Cardiac muscle cell (in vitro differentiated cells and primary cell): Measurements from ENCODE around the gene SMIM44. TPM values are rescaled to one million over a fixed set of nuclear protein-coding genes. Genes with fewer than 3 reads are reported as not detected.

Experiments
- DNase-seq, 2 donors: peaks; one replicate each; pipeline versions ENCODE4 v3.0.0 to v3.0.0-alpha.2; 2010 to 2017; ENCODE audit warnings: low read depth in 1 of 2, low spot score in 1 of 2
- H3K27ac ChIP-seq: fragments of 200-600 bp; sonication (generic); 2 replicates; pipeline ENCODE4 v1.5.1; 2016
- H3K27me3 ChIP-seq: fragments of 200-600 bp; sonication (generic); 2 replicates; pipeline ENCODE4 v1.6.0; 2016; ENCODE audit warnings: control low read depth
- H3K36me3 ChIP-seq: fragments of 200-600 bp; sonication (generic); 2 replicates; pipeline ENCODE4 v1.5.1; 2016; ENCODE audit warnings: control low read depth
- H3K4me1 ChIP-seq: fragments of 200-600 bp; sonication (generic); 2 replicates; pipeline ENCODE4 v1.8.1; 2017; ENCODE audit warnings: low read depth, mild to moderate bottlenecking, mixed run types
- H3K4me3 ChIP-seq: fragments of 200-600 bp; sonication (generic); 2 replicates; pipeline ENCODE4 v1.5.1; 2016; ENCODE audit warnings: mild to moderate bottlenecking
- H3K9me3 ChIP-seq: fragments of 200-600 bp; sonication (generic); 2 replicates; pipeline ENCODE4 v1.5.1; 2017; ENCODE audit warnings: low read depth, mild to moderate bottlenecking, control low read depth
- polyA plus RNA-seq: library from polyadenylated mRNA; unstranded; fragments of >200 nt; fragmentation: Nextera tagmentation; extraction: Ambion mirVana; gene quantifications from 2 replicates; pipeline ENCODE4 v1.2.1, GENCODE V29; 2016
- total RNA-seq: library from RNA; depleted of rRNA; stranded (reverse); fragments of >200 nt; gene quantifications from 2 replicates; pipeline ENCODE4 v1.2.3, GENCODE V29; 2016
- TF ChIP-seq, protein P1 (sequence below): IDR thresholded peaks from 2 replicates; pipeline ENCODE4 v1.5.1; 2012; ENCODE audit warnings: low read depth, mild to moderate bottlenecking, low read length

The SMIM44 gene
- total and polyA plus RNA-seq, 2 experiments from 2014 or later: not detected

- DNase-seq: peak in 1 of 2 donors; percentile 31
- Histone ChIP-seq H3K27me3 (no peaks in the 10 kb centered on the region), H3K4me1 (no peaks in the 10 kb centered on the region), H3K9me3 (no peaks in the 10 kb centered on the region), H3K4me3 (no peak overlapping the region), H3K36me3 (no peaks in the 10 kb centered on the region), H3K27ac (no peak overlapping the region)
- TF ChIP-seq, protein P1, sequence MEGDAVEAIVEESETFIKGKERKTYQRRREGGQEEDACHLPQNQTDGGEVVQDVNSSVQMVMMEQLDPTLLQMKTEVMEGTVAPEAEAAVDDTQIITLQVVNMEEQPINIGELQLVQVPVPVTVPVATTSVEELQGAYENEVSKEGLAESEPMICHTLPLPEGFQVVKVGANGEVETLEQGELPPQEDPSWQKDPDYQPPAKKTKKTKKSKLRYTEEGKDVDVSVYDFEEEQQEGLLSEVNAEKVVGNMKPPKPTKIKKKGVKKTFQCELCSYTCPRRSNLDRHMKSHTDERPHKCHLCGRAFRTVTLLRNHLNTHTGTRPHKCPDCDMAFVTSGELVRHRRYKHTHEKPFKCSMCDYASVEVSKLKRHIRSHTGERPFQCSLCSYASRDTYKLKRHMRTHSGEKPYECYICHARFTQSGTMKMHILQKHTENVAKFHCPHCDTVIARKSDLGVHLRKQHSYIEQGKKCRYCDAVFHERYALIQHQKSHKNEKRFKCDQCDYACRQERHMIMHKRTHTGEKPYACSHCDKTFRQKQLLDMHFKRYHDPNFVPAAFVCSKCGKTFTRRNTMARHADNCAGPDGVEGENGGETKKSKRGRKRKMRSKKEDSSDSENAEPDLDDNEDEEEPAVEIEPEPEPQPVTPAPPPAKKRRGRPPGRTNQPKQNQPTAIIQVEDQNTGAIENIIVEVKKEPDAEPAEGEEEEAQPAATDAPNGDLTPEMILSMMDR: peak; percentile 41
Measured at GRCh38 chr19:3440082-3440481, 43.2 kb downstream of the SMIM44 start.

DNA sequence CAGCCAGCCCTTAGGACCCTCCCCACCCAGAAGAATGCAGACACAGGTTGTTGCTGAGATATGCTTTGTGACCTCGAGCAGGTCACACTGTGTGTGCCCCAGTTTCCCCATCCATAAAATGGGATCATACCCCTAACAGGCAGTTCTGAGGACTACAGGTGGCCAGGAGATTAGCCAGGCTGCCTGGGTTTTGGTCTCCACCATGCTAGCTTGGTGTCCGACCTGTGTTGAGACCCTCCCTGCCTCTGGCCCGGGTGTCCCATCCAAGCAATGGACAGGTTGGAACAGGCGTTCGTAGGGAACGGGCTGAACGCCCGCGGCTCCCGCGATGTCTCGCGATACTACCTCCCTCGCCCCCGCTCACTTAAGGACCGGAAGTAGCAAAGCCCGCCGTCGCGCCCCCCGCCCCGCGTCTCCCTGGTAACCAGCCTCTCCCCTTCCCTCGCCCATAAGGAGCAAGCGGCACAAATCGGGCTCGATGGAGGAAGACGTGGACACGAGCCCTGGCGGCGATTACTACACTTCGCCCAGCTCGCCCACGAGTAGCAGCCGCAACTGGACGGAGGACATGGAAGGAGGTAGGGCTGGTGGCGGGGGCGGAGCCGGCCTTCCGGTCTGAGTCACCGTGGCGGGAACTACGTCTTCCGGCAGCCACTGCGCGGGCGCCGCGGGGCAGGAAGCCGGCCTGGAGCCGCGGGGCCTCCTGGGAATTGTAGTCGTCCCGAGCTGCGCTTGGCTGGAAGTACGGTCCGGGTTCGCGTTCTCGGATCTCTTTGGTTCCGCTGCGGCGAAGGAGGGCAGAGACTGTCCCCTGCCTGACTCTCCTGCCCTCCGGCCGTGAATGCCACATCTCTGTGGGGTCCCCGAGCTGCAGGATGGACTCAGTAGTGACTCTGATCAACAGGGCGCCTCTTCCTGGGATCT, 48.3 kb downstream of the SMIM44 start:
- no peaks in the 10 kb centered on the region for H3K27me3 ChIP-seq
- peak; percentile 97 to 98 for DNase-seq
- H3K27ac ChIP-seq: peak overlapping the region; percentile 83
- TF ChIP-seq, protein P1: no peak
- peak overlapping the region; percentile 63 for H3K4me3 ChIP-seq
- H3K4me1 ChIP-seq: no peaks in the 10 kb centered on the region
- no peaks in the 10 kb centered on the region for H3K36me3 ChIP-seq
- H3K9me3 ChIP-seq: no peaks in the 10 kb centered on the region

DNA sequence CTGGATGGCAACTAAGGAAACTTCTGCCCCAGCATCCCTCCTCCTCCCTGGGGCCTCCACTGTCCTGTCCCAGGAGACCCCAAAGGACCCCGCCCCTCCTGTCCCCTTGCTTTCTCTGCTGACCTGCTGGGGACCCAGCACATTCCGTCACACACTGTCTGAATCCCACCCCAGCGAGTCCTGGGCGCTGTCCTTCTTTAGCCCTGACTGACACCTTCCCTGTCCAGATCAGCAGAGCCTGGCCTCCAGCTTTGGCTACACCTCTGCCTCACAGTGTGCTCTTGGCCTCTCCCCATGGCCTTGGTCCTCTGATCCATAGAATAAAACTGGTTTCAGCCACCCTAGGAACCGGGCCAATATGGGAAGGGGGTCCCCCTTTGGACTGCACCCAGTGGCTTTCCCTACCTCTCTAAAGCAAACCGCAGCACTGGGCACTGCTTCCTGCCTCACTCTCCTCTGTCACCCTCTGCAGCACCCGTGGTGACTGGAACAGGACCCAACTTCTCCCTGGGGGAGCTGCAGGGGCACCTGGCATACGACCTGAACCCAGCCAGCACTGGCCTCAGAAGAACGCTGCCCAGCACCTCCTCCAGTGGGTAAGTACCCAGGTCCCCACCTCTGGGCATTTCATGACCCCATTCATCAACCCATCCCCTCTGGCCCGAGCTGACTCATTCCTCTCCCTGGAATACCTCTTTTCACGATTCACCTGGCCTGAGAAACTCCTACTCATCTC, 49.3 kb downstream of the SMIM44 start:
- Histone ChIP-seq H3K27me3 (no peaks in the 10 kb centered on the region), H3K4me1 (no peaks in the 10 kb centered on the region), H3K27ac (no peak overlapping the region), H3K4me3 (no peak overlapping the region), H3K36me3 (no peaks in the 10 kb centered on the region), H3K9me3 (no peaks in the 10 kb centered on the region)
- DNase-seq: no peak
- TF ChIP-seq, protein P1: no peak

DNA sequence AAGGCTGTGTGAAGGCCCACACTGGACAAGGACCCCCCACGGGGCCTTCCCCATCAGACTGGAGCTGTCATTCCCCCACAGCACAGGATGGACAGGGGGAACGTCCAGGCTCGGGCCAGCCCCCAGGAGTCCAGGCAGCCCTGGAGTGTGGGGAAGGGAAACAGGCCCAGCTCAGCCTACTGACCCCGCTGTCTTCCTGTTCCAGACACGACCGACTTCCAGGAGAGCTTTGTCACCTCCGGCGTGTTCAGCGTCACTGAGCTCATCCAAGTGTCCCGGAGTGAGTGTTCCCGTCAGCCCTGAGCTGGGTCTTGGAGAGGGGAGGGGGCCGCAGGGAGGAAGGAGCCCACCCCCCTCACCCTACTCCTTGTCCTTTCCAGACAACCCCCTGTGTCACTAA, 49.9 kb downstream of the SMIM44 start:
- H3K27me3 ChIP-seq: no peaks in the 10 kb centered on the region
- TF ChIP-seq, protein P1: no peak
- no peaks in the 10 kb centered on the region for H3K4me1 ChIP-seq
- DNase-seq: no peak
- H3K4me3 ChIP-seq: no peak overlapping the region
- no peak overlapping the region for H3K27ac ChIP-seq
- no peaks in the 10 kb centered on the region for H3K9me3 ChIP-seq
- no peaks in the 10 kb centered on the region for H3K36me3 ChIP-seq

Other genes starting within 250 kb of the SMIM44 start
- 29.4 and 46.1 TPM in 2 replicates for gene NFIC, start 116.9 kb downstream of the SMIM44 start, total RNA-seq
- gene NFIC, start 116.9 kb downstream of the SMIM44 start, polyA plus RNA-seq: 32.7 and 42.2 TPM in 2 replicates
- 0.63 TPM in 1 of 2 replicates, not detected in the other for gene SMIM24, start 2.9 kb downstream of the SMIM44 start, total RNA-seq
- 0.22 and 0.75 TPM in 2 replicates for gene SMIM24, start 2.9 kb downstream of the SMIM44 start, polyA plus RNA-seq
- gene DOHH, start 17.2 kb upstream of the SMIM44 start, total RNA-seq: 16.2 and 19.4 TPM in 2 replicates
- gene DOHH, start 17.2 kb upstream of the SMIM44 start, polyA plus RNA-seq: 15.1 and 21.0 TPM in 2 replicates
- gene FZR1, start 22.9 kb upstream of the SMIM44 start, total RNA-seq: 45.5 and 68.5 TPM in 2 replicates
- 48.6 and 70.7 TPM in 2 replicates for gene FZR1, start 22.9 kb upstream of the SMIM44 start, polyA plus RNA-seq
- 1.9 and 5.4 TPM in 2 replicates for gene TEKTIP1, start 55.7 kb upstream of the SMIM44 start, total RNA-seq
- 4.0 and 5.9 TPM in 2 replicates for gene TEKTIP1, start 55.7 kb upstream of the SMIM44 start, polyA plus RNA-seq
- gene MFSD12, start 74.1 kb upstream of the SMIM44 start, total RNA-seq: 89.0 and 110 TPM in 2 replicates
- 51.5 and 71.8 TPM in 2 replicates for gene MFSD12, start 74.1 kb upstream of the SMIM44 start, polyA plus RNA-seq
- gene HMG20B, start 89.5 kb upstream of the SMIM44 start, total RNA-seq: 202 and 253 TPM in 2 replicates
- 154 and 177 TPM in 2 replicates for gene HMG20B, start 89.5 kb upstream of the SMIM44 start, polyA plus RNA-seq
- 0.28 and 0.54 TPM in 2 replicates for gene GIPC3, start 102.0 kb upstream of the SMIM44 start, total RNA-seq
- 0.13 and 2.2 TPM in 2 replicates for gene GIPC3, start 102.0 kb upstream of the SMIM44 start, polyA plus RNA-seq
- 0.15 and 0.18 TPM in 2 replicates for gene TBXA2R, start 123.4 kb upstream of the SMIM44 start, total RNA-seq
- 0.40 and 1.0 TPM in 2 replicates for gene TBXA2R, start 123.4 kb upstream of the SMIM44 start, polyA plus RNA-seq
- gene CACTIN, start 143.3 kb upstream of the SMIM44 start, total RNA-seq: 31.0 and 49.0 TPM in 2 replicates
- 19.4 and 20.1 TPM in 2 replicates for gene CACTIN, start 143.3 kb upstream of the SMIM44 start, polyA plus RNA-seq
- 24.1 and 28.4 TPM in 2 replicates for gene PIP5K1C, start 217.0 kb upstream of the SMIM44 start, total RNA-seq
- 21.0 and 21.8 TPM in 2 replicates for gene PIP5K1C, start 217.0 kb upstream of the SMIM44 start, polyA plus RNA-seq
- 2.8 and 5.2 TPM in 2 replicates for gene TJP3, start 224.9 kb upstream of the SMIM44 start, total RNA-seq
- 3.0 and 5.0 TPM in 2 replicates for gene TJP3, start 224.9 kb upstream of the SMIM44 start, polyA plus RNA-seq